ENCODE data around the gene FREM2.

The FREM2 gene

GRCh38 chr13:38900188-38900587, 213.3 kb downstream of the FREM2 start:
- no peak for DNase-seq

GRCh38 chr13:38902551-38902950, 215.7 kb downstream of the FREM2 start:
- no peak for DNase-seq

GRCh38 chr13:38905081-38905480, 218.2 kb downstream of the FREM2 start:
- no peak for DNase-seq

GRCh38 chr13:38905861-38906260, 219.0 kb downstream of the FREM2 start:
- no peak for DNase-seq

- DNase-seq, result no peak
Observed at GRCh38 chr13:38908574-38908973, 221.7 kb downstream of the FREM2 start.

- DNase-seq, result no peak
Observed at GRCh38 chr13:38914070-38914469, 227.2 kb downstream of the FREM2 start.

- no peak for DNase-seq
Observed at GRCh38 chr13:38921081-38921480, 234.2 kb downstream of the FREM2 start.

GRCh38 chr13:38922170-38922569, 235.3 kb downstream of the FREM2 start:
- DNase-seq, result no peak

- no peak for DNase-seq
Observed at GRCh38 chr13:38933786-38934185, 246.9 kb downstream of the FREM2 start.

Data from HCEC 1CT (cell line).